Activated naive CD4-positive, alpha-beta T cell treated with anti-CD3 and anti-CD28 coated beads, Interleukin-2, amount 50 U/mL, for 16 hours (primary cell): ENCODE measurements around the gene SLC50A1.
A peak's percentile ranks its signal among the peaks of the same experiment; 100 is the strongest.
"Not testable (repeated sequence)": the region's sequence is repeated elsewhere in the genome, so short reads cannot be mapped to it uniquely, and the experiment has no call there.

Experiments used
- DNase-seq: peaks from one replicate; pipeline ENCODE4 v3.0.0-alpha.2; 2020

Gene SLC50A1

GRCh38 chr1:155137154-155137949 lies 1.7 kb downstream of the SLC50A1 start:
- no peak for DNase-seq

DNA sequence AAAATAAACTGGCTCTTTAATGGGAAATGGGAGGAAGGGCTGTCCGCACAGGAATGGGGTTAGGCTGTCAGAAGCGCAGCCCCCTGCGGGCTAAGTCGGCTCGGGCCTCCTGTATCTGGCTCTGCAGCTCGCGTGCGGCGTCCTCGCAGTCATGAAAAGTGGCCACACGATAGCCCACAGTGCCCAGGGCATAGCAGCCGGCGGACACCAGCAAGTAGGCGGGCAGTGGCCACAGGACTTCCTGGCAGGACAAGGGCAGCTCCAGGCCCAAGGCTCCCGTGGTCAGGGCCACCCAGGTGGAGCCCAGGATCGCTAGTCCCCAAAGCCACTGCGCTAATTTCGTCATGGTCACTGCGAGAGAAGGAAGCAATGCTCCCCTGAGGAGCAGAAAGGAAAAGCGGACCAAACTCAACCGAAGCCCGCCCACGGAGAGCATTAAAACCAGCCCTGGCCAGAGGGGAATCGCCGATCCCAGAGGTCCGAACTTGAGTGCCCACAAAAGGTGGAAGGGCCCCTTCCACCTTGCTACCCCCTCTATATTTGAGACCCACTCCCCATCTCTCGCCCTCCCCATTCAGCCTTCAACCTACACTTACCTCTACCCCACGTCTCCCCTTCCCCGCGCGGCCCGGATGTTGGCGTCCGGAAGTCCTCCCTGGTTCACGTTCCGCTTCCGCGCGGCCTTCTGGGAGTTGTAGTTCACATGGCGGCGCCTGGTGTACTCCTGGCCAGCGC lies 4.4 kb downstream of the SLC50A1 start, which contains the start of gene DPM3:
DPM3 (minus strand) TSS at position 637 of the 735 bp plus-strand sequence; CDS start at position 346, 291 bp downstream.
- peak; percentile 92 for DNase-seq

DNA sequence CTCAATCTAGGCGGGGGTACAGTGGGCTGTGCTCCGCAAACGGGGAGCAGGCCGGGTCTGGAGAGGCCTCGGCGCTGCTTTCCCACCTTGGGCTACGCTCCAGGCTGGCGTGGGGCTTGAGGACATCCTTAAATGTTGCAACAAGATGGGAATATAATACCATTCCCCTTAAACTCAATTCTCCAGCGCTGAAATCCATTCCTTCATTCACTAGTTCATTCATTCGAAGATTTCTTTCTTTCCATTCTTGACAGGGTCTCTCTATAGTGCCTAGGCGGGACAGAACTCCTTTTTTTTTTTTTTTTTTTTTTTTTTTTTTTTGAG lies 4.9 kb downstream of the SLC50A1 start:
- DNase-seq = no peak

DNA sequence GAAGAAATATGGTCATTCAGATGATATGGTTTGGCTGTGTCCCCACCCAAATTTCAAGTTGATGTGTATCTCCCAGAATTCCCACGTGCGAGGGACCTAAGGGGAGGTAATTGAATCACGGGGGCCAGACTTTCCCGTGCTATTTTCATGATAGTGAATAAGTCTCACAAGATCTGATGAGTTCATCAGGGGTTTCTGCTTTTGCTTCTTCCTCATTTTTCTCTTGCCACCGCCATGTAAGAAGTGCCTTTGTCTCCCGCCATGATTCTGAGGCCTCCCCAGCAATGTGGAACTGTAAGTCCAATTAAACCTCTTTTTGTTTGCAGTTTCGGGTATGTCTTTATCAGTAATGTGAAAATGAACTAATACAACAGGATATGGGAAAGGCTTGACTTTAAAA lies 6.1 kb downstream of the SLC50A1 start:
- no peak for DNase-seq

- DNase-seq = no peak
Measured at GRCh38 chr1:155145491-155145890, 9.8 kb downstream of the SLC50A1 start.

DNA sequence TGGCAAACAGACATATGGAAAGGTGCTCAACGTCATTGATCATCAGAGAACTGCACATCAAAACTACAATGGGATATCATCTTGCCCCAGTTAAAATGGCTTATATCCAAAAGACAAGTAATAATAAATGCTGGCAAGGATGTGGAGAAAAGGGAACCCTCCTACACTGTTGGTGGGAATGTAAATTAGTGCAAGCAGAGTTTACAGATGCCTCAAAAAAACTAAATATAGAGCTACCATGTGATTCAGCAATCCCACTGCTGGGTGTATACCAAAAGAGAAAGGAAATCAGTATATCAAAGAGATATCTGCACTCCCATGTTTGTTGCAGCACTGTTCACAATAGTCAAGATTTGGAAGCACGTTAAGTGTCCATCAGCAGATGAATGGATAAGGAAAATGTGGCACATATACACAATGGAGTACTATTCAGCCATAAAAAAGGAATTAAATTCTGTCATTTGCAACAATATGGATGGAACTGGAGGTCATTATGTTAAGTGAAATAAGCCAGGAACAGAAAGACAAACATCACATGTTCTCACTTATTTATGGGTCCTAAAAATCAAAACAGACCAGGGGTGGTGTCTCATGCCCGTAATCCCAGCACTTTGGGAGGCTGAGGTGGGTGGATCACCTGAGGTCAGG lies 20.5 kb downstream of the SLC50A1 start:
- DNase-seq = not testable (repeated sequence)

DNA sequence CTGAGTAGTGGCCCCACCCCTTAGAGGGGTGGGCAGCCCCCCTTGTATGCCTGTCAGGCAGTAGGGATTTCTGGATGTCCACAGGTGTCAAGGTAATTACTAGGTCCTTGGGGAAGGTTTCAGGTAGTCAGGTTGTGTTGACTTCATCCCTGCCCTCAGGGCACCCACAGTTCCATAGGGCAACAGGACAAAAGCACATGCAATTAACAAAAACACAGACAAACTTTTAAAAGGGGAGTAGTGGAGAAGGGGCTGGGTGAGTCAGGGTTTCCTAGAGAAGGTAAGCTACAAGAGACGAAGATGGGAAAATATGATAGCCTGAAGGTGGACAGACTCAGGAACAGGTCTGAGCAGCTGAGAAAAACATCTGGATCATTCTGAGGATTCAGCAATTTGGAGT lies 23.3 kb downstream of the SLC50A1 start:
- no peak for DNase-seq

- DNase-seq = no peak
Measured at GRCh38 chr1:155160128-155160527, 24.5 kb downstream of the SLC50A1 start.

DNA sequence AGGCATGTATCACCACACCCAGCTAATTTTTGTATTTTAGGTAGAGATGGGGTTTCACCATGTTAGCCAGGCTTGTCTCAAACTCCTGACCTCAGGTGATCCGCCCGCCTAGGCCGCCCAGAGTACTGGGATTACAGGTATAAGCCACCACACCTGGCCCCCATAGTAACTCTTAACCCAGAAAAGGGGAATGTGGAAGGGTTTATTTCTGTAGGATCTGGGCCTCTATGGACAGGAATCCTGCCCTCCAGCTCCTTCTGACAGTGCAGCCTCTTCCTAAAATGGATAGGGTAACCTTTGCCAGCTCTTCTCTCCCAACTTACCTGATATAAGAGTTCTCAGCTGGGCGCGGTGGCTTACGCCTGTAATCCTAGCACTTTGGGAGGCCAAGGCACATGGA lies 27.0 kb downstream of the SLC50A1 start:
- DNase-seq = not testable (repeated sequence)

- not testable (repeated sequence) for DNase-seq
Measured at GRCh38 chr1:155163785-155164184, 28.1 kb downstream of the SLC50A1 start.

GRCh38 chr1:155164625-155165024 lies 29.0 kb downstream of the SLC50A1 start:
- not testable (repeated sequence) for DNase-seq

GRCh38 chr1:155166051-155166470 lies 30.4 kb downstream of the SLC50A1 start:
- no peak for DNase-seq

DNA sequence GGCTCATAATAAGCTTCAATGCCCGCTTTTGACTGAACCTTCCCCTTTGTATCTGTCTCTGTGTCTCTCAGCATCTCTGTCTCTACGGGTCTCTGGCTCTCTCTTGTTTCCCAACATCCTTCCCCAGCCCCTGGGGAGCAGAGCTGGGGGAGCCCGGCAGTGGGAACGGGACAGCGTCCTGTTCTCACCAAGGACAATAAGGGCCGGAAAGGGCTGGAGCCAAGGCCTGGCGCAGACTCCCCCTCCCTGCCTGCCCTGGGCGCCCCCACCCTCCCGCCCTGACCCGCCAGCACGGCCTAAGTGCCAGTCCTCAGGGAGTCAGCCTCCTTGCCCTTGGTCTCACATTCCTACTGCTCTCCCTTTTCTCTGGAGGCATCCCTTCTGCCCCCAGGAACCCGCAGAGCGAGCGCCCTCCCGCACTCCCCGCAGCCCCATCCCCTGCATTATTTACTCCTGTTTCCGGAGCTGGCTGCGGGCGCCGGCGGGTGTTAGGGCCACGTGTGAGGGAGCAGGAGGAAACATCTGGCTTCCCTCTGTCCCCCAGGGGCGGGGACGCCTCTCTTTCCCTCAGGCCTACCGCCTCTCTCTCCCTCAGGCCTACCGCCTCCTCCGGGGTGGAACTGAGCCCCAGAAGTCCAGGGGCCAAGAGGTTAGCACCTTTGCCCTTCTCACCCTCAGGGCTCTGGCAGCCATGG lies 31.0 kb downstream of the SLC50A1 start:
- DNase-seq = no peak

DNA sequence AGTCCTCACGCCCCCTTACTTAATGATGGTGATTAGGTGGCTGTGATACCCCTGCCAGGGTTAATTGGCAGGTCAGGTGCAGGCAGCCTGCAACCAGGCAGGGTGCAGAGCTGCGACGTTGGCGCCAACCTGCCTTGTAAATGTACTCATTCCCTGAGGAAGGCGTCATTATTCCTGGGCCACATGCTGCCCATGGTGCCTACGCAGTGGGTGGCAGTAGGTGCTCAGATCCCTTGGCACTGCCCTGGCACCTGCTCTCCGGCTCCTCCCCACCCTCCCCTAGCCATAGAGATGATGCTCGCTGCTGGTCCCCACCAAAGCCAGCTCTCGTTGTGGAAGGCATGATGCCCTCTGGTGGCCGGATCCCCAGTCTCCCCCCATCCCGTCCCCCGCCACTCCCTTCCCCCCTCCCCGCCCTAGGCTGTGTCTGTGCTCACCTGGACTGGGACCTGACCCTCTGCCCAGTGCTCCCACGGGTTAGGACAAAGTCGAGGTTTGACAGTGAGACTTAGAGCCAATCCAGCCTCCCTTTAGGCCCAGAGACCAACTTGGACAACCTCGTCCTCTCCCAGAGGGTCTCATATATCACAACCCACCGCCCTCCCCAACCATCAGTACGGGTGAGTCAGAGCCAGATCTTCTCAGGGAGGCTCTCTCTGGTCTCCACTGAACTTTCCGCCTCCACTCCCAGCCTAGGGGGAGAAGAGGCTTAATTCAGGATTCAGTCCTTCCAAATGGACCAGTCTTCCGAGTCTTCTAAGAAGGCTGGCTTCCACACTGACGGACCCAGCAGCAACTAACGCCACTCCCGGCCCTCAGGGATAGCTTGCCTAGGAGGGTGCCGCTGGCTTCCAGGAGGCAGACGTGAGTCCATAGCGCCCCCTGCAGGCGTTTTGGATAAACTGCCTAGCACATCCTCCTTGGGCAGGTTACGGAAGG lies 31.8 kb downstream of the SLC50A1 start:
- DNase-seq = peak; percentile 81

GRCh38 chr1:155168105-155168445 lies 32.4 kb downstream of the SLC50A1 start:
- DNase-seq = not testable (repeated sequence)

DNA sequence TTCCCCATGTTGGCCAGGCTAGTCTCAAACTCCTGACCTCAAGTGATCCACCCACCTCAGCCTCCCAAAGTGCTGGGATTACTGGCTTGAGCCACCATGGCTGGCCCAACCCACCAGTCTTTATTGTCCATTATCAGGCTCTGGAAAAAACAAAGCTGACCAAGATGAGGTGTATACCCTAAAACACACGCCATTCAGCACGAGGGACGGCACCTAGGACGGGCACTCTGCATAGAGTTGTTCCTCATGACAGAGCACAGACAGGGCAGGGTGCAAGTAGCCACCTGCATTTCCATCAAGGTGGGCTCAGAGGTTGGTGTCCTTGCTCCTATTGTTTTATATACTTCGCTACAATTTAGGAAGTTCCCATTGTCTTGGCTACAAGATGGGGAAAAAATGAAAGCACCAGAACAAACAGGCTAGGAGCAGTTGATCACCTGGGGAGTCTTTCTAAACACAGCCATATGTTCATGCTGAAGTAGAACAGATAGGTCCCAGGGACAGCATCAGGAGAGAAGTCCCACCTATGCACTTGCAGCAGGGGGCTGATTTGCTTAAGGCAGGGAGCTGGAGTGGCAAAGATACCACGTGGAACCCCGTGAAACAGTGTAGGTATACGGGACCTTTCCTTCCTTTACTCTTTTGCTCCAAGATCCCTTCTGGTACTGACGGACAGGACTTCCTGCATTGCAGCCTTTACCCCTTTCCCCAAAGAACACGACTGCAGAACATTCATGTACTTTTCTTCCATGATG lies 33.0 kb downstream of the SLC50A1 start:
- DNase-seq = no peak

GRCh38 chr1:155169541-155169940 lies 33.9 kb downstream of the SLC50A1 start:
- DNase-seq = no peak

- no peak for DNase-seq
Measured at GRCh38 chr1:155170101-155170785, 34.6 kb downstream of the SLC50A1 start.

- no peak for DNase-seq
Measured at GRCh38 chr1:155170806-155171205, 35.2 kb downstream of the SLC50A1 start.
